HEK293 (cell line): Measurements from ENCODE around the gene POM121L2.

Experiments used
- CTCF ChIP-seq: fragments of 450-650 bp; formaldehyde crosslinking; IDR thresholded peaks from 2 replicates; pipeline ENCODE4 v1.5.1; 2016; ENCODE audit warnings: missing biosample characterization, missing genetic modification characterization
- GLI2 ChIP-seq: fragments of 450-650 bp; formaldehyde crosslinking; IDR thresholded peaks from 2 replicates; pipeline ENCODE4; 2017; ENCODE audit warnings: missing biosample characterization, missing genetic modification characterization, low read depth, borderline replicate concordance
- HOXA7 ChIP-seq: sonication (generic); formaldehyde crosslinking; IDR thresholded peaks from 2 replicates; pipeline ENCODE4 v1.8.1; 2022; ENCODE audit warnings: missing genetic modification reagents, borderline replicate concordance
- IKZF3 ChIP-seq: fragments of 450-650 bp; IDR thresholded peaks from 2 replicates; pipeline ENCODE4 v1.5.0; 2018; ENCODE audit warnings: missing biosample characterization, mild to moderate bottlenecking, missing genetic modification characterization, moderate library complexity
- KLF9 ChIP-seq: fragments of 450-650 bp; formaldehyde crosslinking; IDR thresholded peaks from 2 replicates; pipeline ENCODE4 v1.5.1; 2016; ENCODE audit warnings: missing biosample characterization, missing genetic modification characterization, low read depth
- PRDM1 ChIP-seq: fragments of 450-650 bp; formaldehyde crosslinking; IDR thresholded peaks from 2 replicates; pipeline ENCODE4; 2016; ENCODE audit warnings: missing biosample characterization, missing genetic modification characterization
- PRDM10 ChIP-seq: fragments of 450-650 bp; formaldehyde crosslinking; IDR thresholded peaks from 2 replicates; pipeline ENCODE4 v1.5.1; 2016; ENCODE audit warnings: missing biosample characterization, missing genetic modification characterization
- ZFHX2 ChIP-seq: fragments of 450-650 bp; formaldehyde crosslinking; conservative IDR thresholded peaks from 2 replicates; pipeline ENCODE4 v1.5.1; 2016; ENCODE audit warnings: missing biosample characterization, missing genetic modification characterization
- ZFP37 ChIP-seq: fragments of 450-650 bp; formaldehyde crosslinking; IDR thresholded peaks from 2 replicates; pipeline ENCODE4 v1.5.1; 2016; ENCODE audit warnings: missing biosample characterization, missing genetic modification characterization
- ZFP69B ChIP-seq: fragments of 450-650 bp; formaldehyde crosslinking; IDR thresholded peaks from 2 replicates; pipeline ENCODE4 v1.5.1; 2016; ENCODE audit warnings: missing biosample characterization, missing genetic modification characterization
- ZNF155 ChIP-seq: fragments of 450-650 bp; formaldehyde crosslinking; IDR thresholded peaks from 2 replicates; pipeline ENCODE4 v1.5.1; 2016; ENCODE audit warnings: missing biosample characterization, missing genetic modification characterization
- ZNF2 ChIP-seq: fragments of 450-650 bp; formaldehyde crosslinking; IDR thresholded peaks from 2 replicates; pipeline ENCODE4 v1.5.1; 2016; ENCODE audit warnings: missing biosample characterization, missing genetic modification characterization
- ZNF248 ChIP-seq: fragments of 450-650 bp; formaldehyde crosslinking; IDR thresholded peaks from 2 replicates; pipeline ENCODE4 v1.5.1; 2017; ENCODE audit warnings: missing biosample characterization, missing genetic modification characterization
- ZNF266 ChIP-seq: fragments of 450-650 bp; formaldehyde crosslinking; IDR thresholded peaks from 2 replicates; pipeline ENCODE4 v1.5.1; 2016; ENCODE audit warnings: missing biosample characterization, missing genetic modification characterization, low read depth
- ZNF335 ChIP-seq: fragments of 450-650 bp; formaldehyde crosslinking; conservative IDR thresholded peaks from 2 replicates; pipeline ENCODE4 v1.5.1; 2016; ENCODE audit warnings: missing biosample characterization, missing genetic modification characterization
- ZNF350 ChIP-seq: fragments of 450-650 bp; formaldehyde crosslinking; IDR thresholded peaks from 2 replicates; pipeline ENCODE4 v1.5.0; 2017; ENCODE audit warnings: missing biosample characterization, mild to moderate bottlenecking, missing genetic modification characterization
- ZNF354C ChIP-seq: fragments of 450-650 bp; formaldehyde crosslinking; IDR thresholded peaks from 2 replicates; pipeline ENCODE4 v1.5.1; 2016; ENCODE audit warnings: missing biosample characterization, missing genetic modification characterization, low read depth, borderline replicate concordance
- ZNF37A ChIP-seq: fragments of 450-650 bp; IDR thresholded peaks from 2 replicates; pipeline ENCODE4 v1.5.1; 2018; ENCODE audit warnings: missing biosample characterization, missing genetic modification characterization
- ZNF560 ChIP-seq: fragments of 450-650 bp; formaldehyde crosslinking; IDR thresholded peaks from 2 replicates; pipeline ENCODE4 v1.5.1; 2017; ENCODE audit warnings: missing biosample characterization, missing genetic modification characterization, borderline replicate concordance
- ZNF561 ChIP-seq: fragments of 450-650 bp; IDR thresholded peaks from 2 replicates; pipeline ENCODE4 v1.5.1; 2018; ENCODE audit warnings: missing biosample characterization, missing genetic modification characterization, borderline replicate concordance
- ZNF626 ChIP-seq: fragments of 450-650 bp; sonication (Bioruptor Pico); formaldehyde crosslinking; IDR thresholded peaks from 2 replicates; pipeline ENCODE4 v1.5.1; 2018; ENCODE audit warnings: missing biosample characterization, missing genetic modification characterization, inconsistent platforms
- ZNF664 ChIP-seq: fragments of 450-650 bp; formaldehyde crosslinking; IDR thresholded peaks from 2 replicates; pipeline ENCODE4 v1.5.1; 2016; ENCODE audit warnings: missing biosample characterization, missing genetic modification characterization
- ZNF785 ChIP-seq: fragments of 450-650 bp; formaldehyde crosslinking; IDR thresholded peaks from 2 replicates; pipeline ENCODE4 v1.5.1; 2016; ENCODE audit warnings: missing biosample characterization, missing genetic modification characterization
- ZSCAN30 ChIP-seq: fragments of 450-650 bp; IDR thresholded peaks from 2 replicates; pipeline ENCODE4 v1.5.1; 2018; ENCODE audit warnings: missing biosample characterization, mild to moderate bottlenecking, missing genetic modification characterization, moderate library complexity
- TF ChIP-seq, protein P1 (sequence below): fragments of 450-650 bp; formaldehyde crosslinking; IDR thresholded peaks from 2 replicates; pipeline ENCODE4 v1.5.1; 2017; ENCODE audit warnings: missing biosample characterization, missing genetic modification characterization
- TF ChIP-seq, protein P2 (sequence below): fragments of 450-650 bp; formaldehyde crosslinking; optimal IDR thresholded peaks from 2 replicates; pipeline ENCODE3; 2016; ENCODE audit warnings: missing biosample characterization, mild to moderate bottlenecking, missing genetic modification characterization
- TF ChIP-seq, protein P3 (sequence below): fragments of 450-650 bp; formaldehyde crosslinking; conservative IDR thresholded peaks from 2 replicates; pipeline ENCODE4 v1.5.1; 2016; ENCODE audit warnings: low read depth, missing biosample characterization, missing genetic modification characterization

Gene POM121L2

GRCh38 chr6:27280064-27280539, 32.0 kb downstream of the POM121L2 start (continued):
- TF ChIP-seq PRDM10 (no peak), PRDM1 (tag by site-specific recombination) (peak; percentile 25; the same call in 1 of the 2 replicates), HOXA7 (CRISPR knock-in tag) (no peak), GLI2 (tag by site-specific recombination) (no peak), ZFP69B (tag by site-specific recombination) (no peak; the same call in 1 of the 2 replicates), ZNF37A (tag by site-specific recombination) (no peak), CTCF (tag by site-specific recombination) (no peak), IKZF3 (tag by site-specific recombination) (peak; percentile 83), ZNF664 (tag by site-specific recombination) (peak; percentile 28; the same call in 1 of the 2 replicates), ZNF785 (tag by site-specific recombination) (no peak), KLF9 (tag by site-specific recombination) (no peak), ZNF2 (tag by site-specific recombination) (peak; percentile 29; the same call in 1 of the 2 replicates), ZNF266 (tag by site-specific recombination) (no peak), ZSCAN30 (peak; percentile 92), ZNF560 (tag by site-specific recombination) (no peak), ZNF626 (tag by site-specific recombination) (0 out of 2 replicates have a peak, but pooled peaks have one; percentile 3), ZFHX2 (tag by site-specific recombination) (0 out of 2 replicates have a peak, but pooled peaks have one; percentile 7), ZFP37 (tag by site-specific recombination) (peak; percentile 21; the same call in 1 of the 2 replicates), ZNF561 (peak; percentile 91), ZNF350 (tag by site-specific recombination) (no peak), ZNF354C (tag by site-specific recombination) (no peak), ZNF248 (tag by site-specific recombination) (no peak), ZNF155 (tag by site-specific recombination) (no peak), ZNF335 (tag by site-specific recombination) (no peak)
- TF ChIP-seq, protein P1, sequence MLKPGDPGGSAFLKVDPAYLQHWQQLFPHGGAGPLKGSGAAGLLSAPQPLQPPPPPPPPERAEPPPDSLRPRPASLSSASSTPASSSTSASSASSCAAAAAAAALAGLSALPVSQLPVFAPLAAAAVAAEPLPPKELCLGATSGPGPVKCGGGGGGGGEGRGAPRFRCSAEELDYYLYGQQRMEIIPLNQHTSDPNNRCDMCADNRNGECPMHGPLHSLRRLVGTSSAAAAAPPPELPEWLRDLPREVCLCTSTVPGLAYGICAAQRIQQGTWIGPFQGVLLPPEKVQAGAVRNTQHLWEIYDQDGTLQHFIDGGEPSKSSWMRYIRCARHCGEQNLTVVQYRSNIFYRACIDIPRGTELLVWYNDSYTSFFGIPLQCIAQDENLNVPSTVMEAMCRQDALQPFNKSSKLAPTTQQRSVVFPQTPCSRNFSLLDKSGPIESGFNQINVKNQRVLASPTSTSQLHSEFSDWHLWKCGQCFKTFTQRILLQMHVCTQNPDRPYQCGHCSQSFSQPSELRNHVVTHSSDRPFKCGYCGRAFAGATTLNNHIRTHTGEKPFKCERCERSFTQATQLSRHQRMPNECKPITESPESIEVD (tag by site-specific recombination), result peak; percentile 33; the same call in 1 of the 2 replicates
- TF ChIP-seq, protein P2, sequence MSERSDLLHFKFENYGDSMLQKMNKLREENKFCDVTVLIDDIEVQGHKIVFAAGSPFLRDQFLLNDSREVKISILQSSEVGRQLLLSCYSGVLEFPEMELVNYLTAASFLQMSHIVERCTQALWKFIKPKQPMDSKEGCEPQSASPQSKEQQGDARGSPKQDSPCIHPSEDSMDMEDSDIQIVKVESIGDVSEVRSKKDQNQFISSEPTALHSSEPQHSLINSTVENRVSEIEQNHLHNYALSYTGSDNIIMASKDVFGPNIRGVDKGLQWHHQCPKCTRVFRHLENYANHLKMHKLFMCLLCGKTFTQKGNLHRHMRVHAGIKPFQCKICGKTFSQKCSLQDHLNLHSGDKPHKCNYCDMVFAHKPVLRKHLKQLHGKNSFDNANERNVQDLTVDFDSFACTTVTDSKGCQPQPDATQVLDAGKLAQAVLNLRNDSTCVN, result peak; percentile 17
- TF ChIP-seq, protein P3, sequence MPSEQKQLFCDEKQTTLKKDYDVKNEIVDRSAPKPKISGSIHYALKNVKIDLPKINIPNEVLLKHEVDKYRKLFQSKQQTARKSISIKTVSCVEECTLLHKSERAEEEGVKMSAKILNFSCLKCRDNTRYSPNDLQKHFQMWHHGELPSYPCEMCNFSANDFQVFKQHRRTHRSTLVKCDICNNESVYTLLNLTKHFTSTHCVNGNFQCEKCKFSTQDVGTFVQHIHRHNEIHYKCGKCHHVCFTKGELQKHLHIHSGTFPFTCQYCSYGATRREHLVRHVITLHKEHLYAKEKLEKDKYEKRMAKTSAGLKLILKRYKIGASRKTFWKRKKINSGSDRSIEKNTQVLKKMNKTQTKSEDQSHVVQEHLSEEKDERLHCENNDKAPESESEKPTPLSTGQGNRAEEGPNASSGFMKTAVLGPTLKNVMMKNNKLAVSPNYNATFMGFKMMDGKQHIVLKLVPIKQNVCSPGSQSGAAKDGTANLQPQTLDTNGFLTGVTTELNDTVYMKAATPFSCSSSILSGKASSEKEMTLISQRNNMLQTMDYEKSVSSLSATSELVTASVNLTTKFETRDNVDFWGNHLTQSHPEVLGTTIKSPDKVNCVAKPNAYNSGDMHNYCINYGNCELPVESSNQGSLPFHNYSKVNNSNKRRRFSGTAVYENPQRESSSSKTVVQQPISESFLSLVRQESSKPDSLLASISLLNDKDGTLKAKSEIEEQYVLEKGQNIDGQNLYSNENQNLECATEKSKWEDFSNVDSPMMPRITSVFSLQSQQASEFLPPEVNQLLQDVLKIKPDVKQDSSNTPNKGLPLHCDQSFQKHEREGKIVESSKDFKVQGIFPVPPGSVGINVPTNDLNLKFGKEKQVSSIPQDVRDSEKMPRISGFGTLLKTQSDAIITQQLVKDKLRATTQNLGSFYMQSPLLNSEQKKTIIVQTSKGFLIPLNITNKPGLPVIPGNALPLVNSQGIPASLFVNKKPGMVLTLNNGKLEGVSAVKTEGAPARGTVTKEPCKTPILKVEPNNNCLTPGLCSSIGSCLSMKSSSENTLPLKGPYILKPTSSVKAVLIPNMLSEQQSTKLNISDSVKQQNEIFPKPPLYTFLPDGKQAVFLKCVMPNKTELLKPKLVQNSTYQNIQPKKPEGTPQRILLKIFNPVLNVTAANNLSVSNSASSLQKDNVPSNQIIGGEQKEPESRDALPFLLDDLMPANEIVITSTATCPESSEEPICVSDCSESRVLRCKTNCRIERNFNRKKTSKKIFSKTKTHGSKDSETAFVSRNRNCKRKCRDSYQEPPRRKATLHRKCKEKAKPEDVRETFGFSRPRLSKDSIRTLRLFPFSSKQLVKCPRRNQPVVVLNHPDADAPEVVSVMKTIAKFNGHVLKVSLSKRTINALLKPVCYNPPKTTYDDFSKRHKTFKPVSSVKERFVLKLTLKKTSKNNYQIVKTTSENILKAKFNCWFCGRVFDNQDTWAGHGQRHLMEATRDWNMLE, result no peak
